Activated CD4-positive, CD25-positive, alpha-beta regulatory T cell (primary cell): Measurements from ENCODE around the gene MERTK.
"Not testable (repeated sequence)": the region's sequence is repeated elsewhere in the genome, so short reads cannot be mapped to it uniquely, and the experiment has no call there.

Experiments used
- DNase-seq, 4 experiments: peaks; one replicate each; lab custom pipeline; 2025; lab: John Stamatoyannopoulos, UW

Gene MERTK

DNA sequence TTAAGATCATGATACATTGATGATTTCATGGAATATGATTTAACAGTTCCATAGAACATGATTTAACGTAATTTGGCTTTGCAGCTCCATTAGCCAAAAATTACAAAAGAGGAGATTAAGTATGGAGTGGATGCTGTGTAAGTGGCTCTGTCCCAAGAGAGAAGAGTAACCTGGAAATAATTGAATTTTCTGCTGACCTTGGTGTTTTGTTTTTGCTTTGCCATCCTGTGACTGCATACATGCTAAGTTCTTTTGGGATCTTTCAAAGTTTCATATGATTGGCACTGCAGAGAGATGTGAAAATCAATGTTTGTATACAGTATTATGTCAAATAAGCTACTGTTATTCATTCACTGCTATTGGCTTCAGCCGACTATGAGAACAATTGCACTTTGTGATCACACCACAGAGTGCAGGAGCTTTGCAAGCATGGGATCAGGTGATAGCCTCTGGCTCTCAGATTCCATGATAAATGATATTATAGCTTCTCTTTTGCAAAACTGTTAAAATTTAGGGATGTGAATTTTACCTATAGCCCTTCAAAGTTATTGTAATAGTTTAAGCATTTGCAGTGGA lies 110.6 kb downstream of the MERTK start:
- no peak for DNase-seq

DNA sequence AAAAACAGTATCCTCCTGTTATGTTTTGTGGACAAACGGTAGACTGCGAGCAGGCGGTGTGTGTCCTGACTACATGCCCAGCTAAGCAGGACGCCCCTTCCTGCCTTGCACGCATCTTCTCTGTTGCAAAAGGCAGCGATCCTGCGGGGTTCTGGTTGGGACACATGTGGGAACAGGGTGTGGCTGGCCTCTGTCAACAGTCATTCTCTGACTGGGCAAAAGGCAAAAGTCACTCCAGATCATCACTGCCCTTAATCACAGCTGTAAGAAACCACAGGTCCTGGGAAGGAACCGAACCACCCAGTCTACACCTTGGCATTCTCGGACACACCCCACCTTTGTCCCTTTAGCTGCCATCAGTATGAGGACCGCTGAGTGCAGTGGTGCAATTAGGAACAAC lies 112.3 kb downstream of the MERTK start:
- DNase-seq: no peak

DNA sequence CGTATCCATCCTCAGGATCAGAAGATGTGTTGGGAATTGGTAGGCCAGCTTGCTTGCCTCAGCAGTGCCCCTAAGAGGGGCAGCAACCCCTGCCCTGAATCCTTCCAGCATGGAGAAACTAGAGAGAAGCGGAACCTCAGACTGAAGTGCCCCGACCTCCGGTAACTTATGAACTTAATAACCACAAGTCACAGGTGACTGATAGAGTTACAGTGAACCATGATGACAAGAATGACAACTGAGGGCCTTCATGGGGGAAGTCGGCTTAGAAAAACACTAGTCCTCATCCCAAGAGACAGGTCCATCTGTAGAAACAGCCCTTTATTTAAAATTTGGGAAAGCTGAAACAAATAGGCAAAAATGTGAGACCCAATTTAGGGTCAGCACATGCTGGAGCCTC lies 114.1 kb downstream of the MERTK start:
- no peak for DNase-seq

DNA sequence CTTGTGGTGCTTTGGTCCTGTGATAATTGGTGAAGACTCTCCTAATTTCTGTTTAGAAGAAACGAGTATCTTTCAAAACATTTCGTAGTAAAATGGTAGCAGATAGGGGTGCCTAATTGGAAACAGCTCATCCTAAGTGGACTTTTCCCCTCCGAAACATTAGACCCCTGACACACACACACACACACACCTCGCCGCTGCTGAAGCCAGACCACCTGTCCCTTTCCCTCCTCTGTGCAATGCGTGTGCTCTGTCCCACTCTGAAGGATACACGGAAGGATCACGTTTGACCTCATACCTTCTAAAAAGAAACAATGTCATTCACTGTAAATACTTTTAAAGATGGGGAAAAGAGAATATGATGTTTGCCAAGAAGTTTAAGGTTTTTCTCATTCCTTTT lies 120.4 kb downstream of the MERTK start:
- no peak for DNase-seq

DNA sequence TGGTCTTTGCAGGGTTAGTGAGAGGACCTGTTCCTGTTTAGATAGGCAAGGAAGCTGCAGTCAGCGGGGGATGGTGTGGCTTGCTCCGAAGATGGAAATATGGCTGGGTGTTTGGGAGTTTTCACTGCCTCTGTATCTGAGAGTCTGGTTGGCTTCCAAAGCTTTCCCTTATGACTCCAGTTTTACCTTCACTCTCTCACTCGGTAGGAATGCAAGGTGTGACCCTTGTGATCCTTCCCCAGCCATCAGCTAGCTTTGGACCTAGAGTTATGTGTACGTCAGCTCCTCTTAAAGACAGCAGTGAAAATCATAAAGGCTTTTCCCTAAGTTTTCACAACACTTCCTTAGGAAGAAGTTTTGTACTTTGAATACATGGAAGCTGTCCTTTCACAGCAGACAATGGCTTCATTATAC lies 121.2 kb downstream of the MERTK start:
- DNase-seq: no peak

DNA sequence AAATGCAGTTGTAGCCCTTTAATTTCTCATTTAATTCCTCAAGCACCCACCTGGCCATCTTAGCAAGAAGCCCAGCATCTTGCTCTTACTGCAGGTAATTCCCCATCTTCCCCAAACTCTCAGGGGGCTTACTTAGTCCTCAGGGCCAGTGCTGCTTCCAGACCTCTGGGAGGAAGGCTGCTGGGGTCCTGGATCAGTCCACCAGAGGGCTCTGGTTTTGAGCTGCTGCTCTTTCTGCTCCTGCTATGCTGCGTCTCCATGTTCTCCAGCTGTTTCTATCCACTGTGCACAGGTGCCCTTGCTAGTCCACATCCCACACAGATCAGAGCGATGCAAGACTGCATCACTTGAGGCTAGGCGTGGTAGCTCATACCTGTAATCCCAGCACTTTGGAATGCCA lies 122.2 kb downstream of the MERTK start:
- no peak for DNase-seq

DNA sequence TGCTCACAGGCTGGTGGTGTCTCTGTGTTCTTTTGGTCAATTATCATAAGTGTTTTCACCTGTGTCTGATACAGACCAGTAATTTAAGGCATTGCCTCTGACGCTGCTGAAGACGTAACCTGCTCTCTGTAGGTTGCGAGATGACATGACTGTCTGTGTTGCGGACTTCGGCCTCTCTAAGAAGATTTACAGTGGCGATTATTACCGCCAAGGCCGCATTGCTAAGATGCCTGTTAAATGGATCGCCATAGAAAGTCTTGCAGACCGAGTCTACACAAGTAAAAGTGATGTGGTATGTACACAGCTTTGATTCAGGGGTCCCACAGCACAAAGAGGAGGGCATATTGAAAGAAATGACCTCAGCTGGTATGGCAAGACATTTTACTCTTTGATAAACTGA lies 122.9 kb downstream of the MERTK start:
- no peak for DNase-seq

DNA sequence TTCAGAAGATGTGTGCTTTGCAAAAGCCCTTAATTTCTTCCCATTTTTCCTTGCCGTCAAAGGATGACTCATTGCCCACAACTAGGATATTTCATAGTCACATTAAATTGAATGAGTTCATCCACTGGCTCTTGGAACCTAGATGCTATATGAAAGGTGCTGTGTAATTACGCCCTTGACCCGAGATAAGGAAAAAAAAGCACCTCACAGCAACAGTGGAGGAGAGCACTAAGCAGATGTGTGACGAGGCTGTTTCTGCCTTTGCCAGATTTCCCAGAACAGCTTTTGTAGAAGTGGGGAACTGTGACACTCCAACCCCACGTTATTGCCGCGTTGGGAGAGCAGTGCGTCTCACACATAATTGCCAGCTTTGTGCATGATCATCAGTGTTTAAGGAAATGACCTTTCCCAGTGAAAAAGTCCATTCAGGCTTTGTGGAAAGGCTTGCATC lies 123.4 kb downstream of the MERTK start:
- no peak for DNase-seq

DNA sequence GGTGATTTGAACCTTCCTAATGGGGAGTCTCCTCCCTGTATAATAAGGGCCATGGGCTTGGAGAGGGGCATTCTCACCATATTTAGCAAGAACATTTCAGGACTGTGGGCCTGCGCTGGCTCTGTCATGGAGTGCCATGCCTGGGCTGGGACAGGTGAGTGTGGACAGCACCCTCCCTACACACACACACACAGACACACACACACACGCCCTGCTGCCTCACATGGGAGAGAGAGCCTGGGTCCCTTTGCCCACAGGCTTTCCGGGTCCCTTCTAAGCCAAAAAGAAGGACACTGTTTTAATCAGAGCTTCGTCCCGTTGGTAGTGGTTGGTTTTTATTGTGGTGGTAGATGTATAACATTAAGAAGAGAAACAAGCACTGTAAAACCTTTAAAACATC lies 125.3 kb downstream of the MERTK start:
- no peak for DNase-seq

DNA sequence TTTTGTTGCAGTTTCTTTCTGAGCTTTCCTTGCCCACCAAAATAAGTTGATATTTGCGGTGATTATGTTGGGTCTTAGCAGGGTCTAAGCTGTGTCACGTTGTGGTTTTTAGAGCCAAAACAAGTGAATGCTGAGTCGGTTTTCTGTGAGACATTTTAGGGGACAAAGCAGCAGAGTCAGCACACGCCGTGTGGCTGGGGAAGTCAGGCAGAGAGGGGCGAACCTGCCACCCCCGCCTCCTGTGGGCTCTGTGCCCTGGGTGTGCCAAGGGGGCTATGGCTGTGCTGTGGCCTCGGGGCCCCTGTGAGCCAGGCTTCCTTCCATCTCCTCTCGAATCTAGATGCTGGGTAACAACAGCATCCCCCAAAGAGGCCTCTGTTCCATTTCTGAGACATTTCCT lies 125.8 kb downstream of the MERTK start:
- no peak for DNase-seq

DNA sequence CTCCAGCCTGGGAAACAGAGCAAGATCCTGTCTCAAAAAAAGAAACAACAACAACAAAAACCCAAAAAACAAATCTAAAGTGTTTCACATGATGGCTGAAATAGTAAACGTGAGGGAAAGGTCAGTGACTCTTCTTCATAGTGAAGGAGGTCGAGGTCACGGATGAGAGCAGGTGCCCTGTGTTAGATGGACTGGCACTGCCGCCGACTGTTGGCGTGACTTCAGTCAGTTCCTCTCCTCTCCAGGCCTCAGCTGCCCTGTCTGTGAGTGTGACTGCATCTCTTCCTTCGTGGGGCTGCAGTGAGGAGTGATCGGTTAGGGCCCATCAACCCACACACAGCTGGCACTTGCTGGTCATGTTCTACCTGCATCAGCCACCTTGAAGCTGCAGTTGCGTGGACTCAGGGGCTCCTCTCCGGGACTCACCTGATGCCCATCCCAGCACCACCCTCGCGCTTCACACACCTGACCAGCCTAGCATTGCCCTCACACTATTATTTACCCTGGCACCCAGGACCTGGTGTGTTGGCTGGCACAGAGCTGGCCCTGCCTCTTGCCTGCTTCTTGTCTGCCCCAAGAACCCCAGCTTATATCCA lies 126.6 kb downstream of the MERTK start:
- DNase-seq: no peak

DNA sequence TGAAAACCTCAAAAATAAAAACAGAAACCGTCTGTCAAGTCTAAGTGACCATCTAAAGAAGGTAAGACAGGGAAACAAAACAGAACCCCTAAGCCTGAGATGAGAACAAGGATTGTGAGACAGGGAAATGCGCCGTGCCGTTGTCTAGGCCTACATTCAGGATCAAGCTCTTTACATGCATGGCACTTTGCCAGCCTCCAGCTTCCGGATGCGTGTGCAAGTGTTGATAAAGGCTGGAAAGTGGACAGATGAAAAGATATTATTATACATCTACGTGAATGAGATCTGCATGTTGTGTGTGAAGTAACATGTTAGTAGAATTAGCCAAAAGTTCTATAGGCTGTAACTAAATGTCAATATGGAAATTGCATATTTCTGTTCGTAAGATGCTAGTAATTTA lies 128.1 kb downstream of the MERTK start:
- no peak for DNase-seq

DNA sequence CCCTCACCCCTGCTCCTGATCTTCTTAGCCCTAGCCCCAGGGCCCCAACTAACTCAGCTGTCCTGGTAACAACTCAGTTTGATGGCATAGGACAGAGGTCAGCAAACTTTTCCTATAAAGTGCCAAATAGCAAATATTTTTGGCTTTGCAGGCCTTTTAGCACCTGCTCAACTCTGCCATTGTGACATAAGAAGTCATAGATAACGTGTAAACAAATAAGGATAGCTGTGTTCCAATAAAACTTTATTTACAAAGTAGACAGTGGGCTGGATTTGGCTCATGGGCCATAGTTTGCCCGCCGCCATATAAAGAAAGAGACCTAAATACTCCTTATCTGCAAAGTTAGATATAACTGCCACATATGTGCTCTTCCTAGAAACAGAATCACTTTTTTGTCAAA lies 129.4 kb downstream of the MERTK start:
- DNase-seq: no peak

DNA sequence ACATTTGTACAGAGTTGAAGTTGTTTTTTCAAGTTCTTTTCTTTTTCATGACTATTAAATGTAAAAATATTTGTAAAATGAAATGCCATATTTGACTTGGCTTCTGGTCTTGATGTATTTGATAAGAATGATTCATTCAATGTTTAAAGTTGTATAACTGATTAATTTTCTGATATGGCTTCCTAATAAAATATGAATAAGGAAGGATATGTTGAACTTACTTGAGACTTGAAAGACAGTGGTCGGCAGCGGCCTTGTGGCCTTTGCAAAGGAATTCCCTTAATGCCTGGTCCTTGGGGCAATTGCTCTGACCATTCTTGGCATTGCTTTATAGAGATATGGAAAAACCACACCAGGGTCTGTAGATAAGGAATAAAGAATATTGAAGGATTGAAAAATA lies 130.8 kb downstream of the MERTK start:
- DNase-seq: no peak

DNA sequence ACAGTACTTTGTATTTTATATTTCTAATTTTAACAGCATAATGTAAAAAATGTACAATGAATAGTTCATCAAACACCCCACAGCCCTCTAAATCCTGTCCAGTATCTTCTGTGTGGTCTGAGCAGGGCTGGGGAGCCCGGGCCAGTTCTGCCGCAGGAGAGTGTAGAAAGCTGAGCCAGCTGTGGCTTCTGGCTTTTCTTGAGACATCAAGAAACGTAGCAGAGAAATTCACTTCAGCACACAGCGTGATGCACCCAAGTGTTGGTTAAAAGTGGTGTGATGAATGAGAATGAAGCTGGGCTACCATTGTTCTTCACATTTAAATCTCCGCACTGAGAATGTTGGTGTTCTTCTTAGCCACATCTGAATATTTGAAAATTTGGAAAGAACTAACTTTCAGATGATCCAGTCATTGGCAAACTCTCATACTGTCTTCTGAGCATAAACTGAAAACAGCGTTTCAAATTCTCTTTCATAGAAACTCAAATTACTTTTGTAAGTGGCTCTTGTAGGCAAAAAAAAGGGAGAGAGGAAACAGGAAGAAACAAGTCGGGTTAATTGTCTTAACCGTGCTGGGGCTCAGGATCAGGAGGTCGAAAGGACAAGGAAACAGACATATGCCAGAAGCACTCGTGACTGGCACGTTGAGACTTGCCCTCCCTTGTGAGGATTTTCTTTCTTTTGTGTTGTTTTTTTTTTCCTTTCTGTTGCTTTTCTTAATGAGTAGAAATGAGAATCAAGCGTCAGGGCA lies 133.2 kb downstream of the MERTK start:
- no peak for DNase-seq

DNA sequence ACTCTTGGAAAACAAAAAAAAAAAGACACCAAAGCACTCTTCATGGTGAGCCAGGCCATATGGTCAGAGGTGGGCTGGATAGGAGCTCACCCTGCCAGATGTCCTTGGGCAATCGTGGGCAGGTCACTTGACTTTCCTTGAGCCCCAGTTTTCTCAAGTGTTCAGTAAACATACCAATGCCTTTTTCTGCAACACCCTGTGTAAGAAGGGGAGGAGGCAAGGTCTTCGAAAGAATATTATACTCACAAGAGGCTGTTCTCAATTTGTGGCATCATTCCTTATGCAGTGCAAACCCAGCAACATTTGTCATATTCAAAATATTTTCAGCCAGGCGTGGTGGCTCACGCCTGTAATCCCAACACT lies 133.8 kb downstream of the MERTK start:
- no peak for DNase-seq

DNA sequence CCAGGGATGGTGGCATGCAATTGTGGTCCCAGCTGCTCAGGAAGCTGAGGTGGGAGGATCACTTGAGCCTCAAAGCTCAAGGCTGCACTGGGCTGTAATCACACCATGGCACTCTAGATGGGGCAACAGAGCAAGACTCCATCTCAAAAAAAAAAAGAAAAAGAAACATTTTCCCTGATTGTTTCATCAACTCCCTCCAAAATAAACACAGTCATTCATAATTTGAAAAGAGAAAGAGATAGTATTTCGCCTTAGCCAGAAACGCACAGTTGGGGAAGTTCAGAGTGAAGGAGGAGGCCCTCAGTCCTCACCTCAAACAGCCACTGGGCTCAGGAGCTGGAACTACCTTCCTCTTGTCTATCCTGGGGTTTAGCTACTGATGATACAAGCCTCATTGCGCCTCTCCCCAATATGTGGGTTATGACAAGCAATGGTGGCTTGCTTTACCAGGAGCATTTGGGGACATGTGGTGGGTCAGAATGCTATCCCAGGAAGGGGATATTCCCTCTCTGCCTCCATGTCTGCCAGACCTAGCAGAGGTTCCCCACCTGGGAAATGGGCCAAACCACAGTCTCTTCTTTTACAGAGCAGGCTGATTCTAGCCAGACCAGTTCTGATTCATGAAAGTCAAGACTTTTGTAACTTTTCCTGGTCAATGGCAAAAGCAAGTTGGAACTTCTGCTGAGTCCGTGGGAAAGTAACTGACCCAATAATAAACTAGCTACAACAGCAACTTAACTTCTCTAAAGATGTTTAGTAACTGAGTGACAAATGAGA lies 134.5 kb downstream of the MERTK start:
- DNase-seq: no peak

DNA sequence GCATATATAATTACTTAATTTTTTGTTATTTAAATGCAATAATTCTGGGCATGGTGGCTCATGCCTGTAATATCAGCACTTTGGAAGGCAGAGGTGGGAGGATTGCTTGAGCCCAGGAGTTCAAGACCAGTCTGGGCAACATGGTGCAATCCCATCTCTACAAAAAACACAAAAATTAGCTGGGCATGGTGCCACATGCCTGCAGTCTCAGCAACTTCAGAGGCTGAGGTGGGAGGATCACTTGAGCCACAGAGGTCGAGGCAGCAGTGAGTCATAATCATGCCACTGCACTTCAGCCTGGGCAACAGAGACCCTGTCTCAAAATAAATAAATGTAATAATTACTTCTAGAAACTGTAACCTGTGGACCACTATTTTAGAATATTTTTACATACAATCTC lies 135.2 kb downstream of the MERTK start:
- DNase-seq: no peak

DNA sequence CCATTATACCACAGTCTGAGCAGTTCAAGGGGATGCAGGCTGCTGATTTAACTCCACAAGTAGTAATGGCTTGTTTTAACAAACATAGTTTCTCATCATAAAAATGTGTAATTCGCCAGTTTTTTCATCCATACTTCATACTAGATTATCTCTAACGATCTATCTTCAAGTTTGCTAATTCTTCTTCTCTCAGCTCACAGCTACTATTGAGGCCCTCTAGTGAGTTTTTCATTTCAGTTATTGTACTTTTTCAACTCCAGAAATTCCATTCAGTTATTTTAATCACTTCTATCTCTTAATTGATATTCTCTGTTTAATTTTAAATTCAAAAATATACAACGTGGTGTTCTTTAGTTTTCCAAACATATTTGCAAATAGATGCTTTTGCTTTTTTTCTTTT lies 136.5 kb downstream of the MERTK start:
- DNase-seq: no peak

DNA sequence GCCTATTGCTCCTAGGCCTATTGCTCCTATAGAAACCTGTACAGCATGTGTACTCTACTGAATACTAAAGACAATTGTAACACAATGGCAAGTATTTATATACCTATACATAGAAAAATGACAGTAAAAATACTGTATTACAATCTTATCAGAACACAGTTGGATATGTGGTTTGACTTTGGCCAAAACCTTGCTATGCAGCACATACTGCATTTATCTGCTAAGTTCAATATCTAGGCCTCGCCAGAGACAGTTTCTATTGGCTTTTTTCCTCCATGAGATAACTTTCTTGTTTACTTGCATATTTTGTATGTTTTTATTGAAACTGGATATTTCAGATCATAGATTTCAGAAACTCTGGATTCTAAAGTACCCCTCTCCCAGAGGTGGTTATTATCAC lies 137.4 kb downstream of the MERTK start:
- DNase-seq: no peak

DNA sequence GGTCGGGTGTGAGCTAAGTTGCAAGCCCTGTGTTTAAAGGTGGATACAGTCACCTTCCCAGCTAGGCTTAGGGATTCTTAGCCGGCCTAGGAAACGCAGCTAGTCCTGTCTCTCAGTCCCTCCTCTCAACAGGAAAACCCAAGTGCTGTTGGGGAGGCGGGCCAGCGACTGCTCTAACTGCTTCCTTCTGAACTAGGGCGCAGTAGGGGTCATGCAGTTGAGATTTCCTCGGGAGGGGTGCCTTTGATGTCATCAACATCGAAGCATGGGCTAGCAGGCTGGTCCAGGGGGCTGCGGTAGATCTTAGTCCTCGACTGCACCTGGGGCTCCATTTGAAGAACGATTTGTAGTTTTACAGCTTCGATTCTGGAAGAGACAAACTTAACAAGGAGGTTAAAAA lies 141.1 kb downstream of the MERTK start:
- DNase-seq: not testable (repeated sequence)

DNA sequence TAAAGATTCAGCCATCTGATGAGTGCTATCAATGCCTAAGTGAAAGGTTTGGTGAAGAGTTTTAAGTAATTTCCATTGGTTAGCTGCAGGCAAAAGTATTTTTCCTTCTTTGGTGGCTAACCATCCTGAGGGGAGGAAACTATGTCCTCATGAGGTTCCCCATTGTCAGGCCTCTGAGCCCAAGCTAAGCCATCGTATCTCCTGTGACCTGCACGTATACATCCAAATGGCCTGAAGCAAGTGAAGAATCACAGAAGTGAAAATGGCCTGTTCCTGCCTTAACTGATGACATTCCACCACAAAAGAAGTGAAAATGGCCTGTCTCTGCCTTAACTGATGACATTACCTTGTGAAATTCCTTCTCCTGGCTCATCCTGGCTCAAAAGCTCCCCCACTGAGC lies 141.7 kb downstream of the MERTK start:
- not testable (repeated sequence) for DNase-seq

DNA sequence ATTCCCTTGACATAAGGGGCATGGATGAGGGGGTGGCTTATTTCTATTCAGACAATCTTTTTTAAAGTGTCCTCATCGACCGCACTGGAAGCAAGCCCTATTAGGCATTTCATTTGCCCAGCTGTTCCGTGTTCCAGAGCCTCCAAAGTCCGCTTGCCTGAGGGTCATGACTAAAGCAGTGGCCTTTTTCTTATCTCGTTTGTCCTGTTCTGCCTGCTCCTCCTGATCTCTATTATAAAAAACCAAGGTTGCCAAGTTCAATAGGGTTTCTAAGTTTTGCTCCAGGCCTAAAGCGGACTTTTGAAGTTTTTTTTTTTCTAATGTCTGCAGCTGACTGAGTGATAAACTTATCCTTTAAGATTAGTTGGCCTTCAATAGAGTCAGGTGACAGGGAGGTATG lies 143.1 kb downstream of the MERTK start:
- not testable (repeated sequence) for DNase-seq
